GM23338 (cell line): ENCODE results near the gene KDM4F. TPM values are rescaled to one million over a fixed set of nuclear protein-coding genes. Genes with fewer than 3 reads are reported as not detected.

Source experiments
- ATAC-seq: fragments of 200-7000 bp; cut with Tn5 transposase; 3 replicates; pipeline ENCODE4 v1.9.1; 2020
- DNase-seq: peaks from one replicate; pipeline ENCODE4 v3.0.0-alpha.2; 2015; ENCODE audit warnings: low spot score
- H2AFZ ChIP-seq: fragments of 200-600 bp; sonication (generic); 2 replicates; pipeline ENCODE4 v1.8.0; 2016; ENCODE audit warnings: antibody characterized with exemption, mild to moderate bottlenecking, moderate library complexity
- H3F3A ChIP-seq: fragments of 200-600 bp; sonication (generic); replicated peaks from 2 replicates; pipeline ENCODE4 v1.8.0; 2017; ENCODE audit warnings: antibody characterized with exemption, mixed run types, low read depth
- H3K27ac ChIP-seq: fragments of 200-600 bp; sonication (generic); 2 replicates; pipeline ENCODE4 v1.6.1; 2016; ENCODE audit warnings: low read depth
- H3K27me3 ChIP-seq: fragments of 200-600 bp; sonication (generic); 2 replicates; pipeline ENCODE4 v1.8.0; 2016; ENCODE audit warnings: mild to moderate bottlenecking, mixed run types, moderate library complexity; ENCODE audit not compliant: insufficient read depth
- H3K36me3 ChIP-seq: fragments of 200-600 bp; sonication (generic); 2 replicates; pipeline ENCODE4 v1.8.0; 2016; ENCODE audit warnings: mild to moderate bottlenecking; ENCODE audit not compliant: insufficient read depth
- H3K4me1 ChIP-seq: fragments of 200-600 bp; sonication (generic); 2 replicates; pipeline ENCODE4 v1.8.0; 2016; ENCODE audit warnings: mild to moderate bottlenecking, moderate library complexity; ENCODE audit not compliant: insufficient read depth
- H3K4me2 ChIP-seq: fragments of 200-600 bp; sonication (generic); 2 replicates; pipeline ENCODE4 v1.7.1; 2017; ENCODE audit warnings: mixed run types
- H3K4me3 ChIP-seq: fragments of 200-600 bp; sonication (generic); 2 replicates; pipeline ENCODE4 v1.6.1; 2016; ENCODE audit warnings: mixed run types
- H3K79me2 ChIP-seq: fragments of 200-600 bp; sonication (generic); replicated peaks from 2 replicates; pipeline ENCODE4 v1.8.0; 2017; ENCODE audit warnings: mild to moderate bottlenecking; ENCODE audit not compliant: insufficient read depth
- H3K9me2 ChIP-seq: fragments of 200-600 bp; sonication (generic); 2 replicates; pipeline ENCODE4 v1.8.0; 2017; ENCODE audit not compliant: insufficient read depth
- H4K20me1 ChIP-seq: fragments of 200-600 bp; sonication (generic); replicated peaks from 2 replicates; pipeline ENCODE4 v1.8.0; 2017; ENCODE audit warnings: mild to moderate bottlenecking; ENCODE audit not compliant: insufficient read depth
- H3K27ac Mint-ChIP-seq: 2 replicates; pipeline ENCODE4 v1.8.0; 2020; ENCODE audit warnings: inconsistent platforms, mild to moderate bottlenecking, moderate library complexity, mixed read lengths
- H3K27me3 Mint-ChIP-seq: 3 replicates; pipeline ENCODE4 v1.8.0; 2022; ENCODE audit warnings: low read depth, mild to moderate bottlenecking, moderate library complexity, mixed read lengths, inconsistent platforms; ENCODE audit not compliant: insufficient read depth, poor library complexity
- H3K36me3 Mint-ChIP-seq: 3 replicates; pipeline ENCODE4 v1.8.0; 2021; ENCODE audit warnings: low read depth, mild to moderate bottlenecking, inconsistent platforms, moderate library complexity, mixed read lengths
- H3K4me1 Mint-ChIP-seq: 3 replicates; pipeline ENCODE4 v1.8.0; 2020; ENCODE audit warnings: mild to moderate bottlenecking, inconsistent platforms, mixed read lengths
- H3K4me3 Mint-ChIP-seq: 3 replicates; pipeline ENCODE4 v1.8.0; 2021; ENCODE audit warnings: moderate library complexity, mild to moderate bottlenecking, inconsistent platforms, mixed read lengths
- H3K9me3 Mint-ChIP-seq: 3 replicates; pipeline ENCODE4 v1.8.0; 2020; ENCODE audit warnings: moderate library complexity, mild to moderate bottlenecking, inconsistent platforms, mixed read lengths
- CREB1 ChIP-seq: fragments of 250-450 bp; sonication (Bioruptor Pico); IDR thresholded peaks from 2 replicates; pipeline ENCODE4 v1.5.0; 2020; ENCODE audit warnings: low read depth, mild to moderate bottlenecking, moderate library complexity
- ETS1 ChIP-seq: IDR thresholded peaks from 2 replicates; pipeline ENCODE4 v1.6.1; 2016; ENCODE audit warnings: antibody characterized with exemption
- EZH2 ChIP-seq: fragments of 200-600 bp; sonication (generic); IDR thresholded peaks from one replicate; pipeline ENCODE4 v1.8.0; 2017; ENCODE audit warnings: antibody characterized with exemption, mild to moderate bottlenecking, low read depth; ENCODE audit not compliant: unreplicated experiment
- EZH2phosphoT487 ChIP-seq: fragments of 200-600 bp; sonication (generic); IDR thresholded peaks from one replicate; pipeline ENCODE4 v1.8.1; 2018; ENCODE audit warnings: antibody characterized with exemption; ENCODE audit not compliant: unreplicated experiment
- JUNB ChIP-seq: IDR thresholded peaks from one replicate; pipeline ENCODE4 v1.6.1; 2016; ENCODE audit warnings: antibody characterized with exemption; ENCODE audit not compliant: unreplicated experiment
- NANOG ChIP-seq: IDR thresholded peaks from 2 replicates; pipeline ENCODE4 v1.6.1; 2016; ENCODE audit warnings: antibody characterized with exemption, borderline replicate concordance
- POLR2AphosphoS5 ChIP-seq: IDR thresholded peaks from 2 replicates; pipeline ENCODE4 v1.6.1; 2016; ENCODE audit warnings: antibody characterized with exemption, low read depth
- REST ChIP-seq: IDR thresholded peaks from one replicate; pipeline ENCODE4 v1.6.1; 2018; ENCODE audit warnings: antibody characterized with exemption; ENCODE audit not compliant: unreplicated experiment
- STAT1 ChIP-seq: IDR thresholded peaks from one replicate; pipeline ENCODE4 v1.6.1; 2016; ENCODE audit warnings: antibody characterized with exemption; ENCODE audit not compliant: unreplicated experiment
- ZNF114 ChIP-seq: fragments of 250-450 bp; sonication (Bioruptor Pico); IDR thresholded peaks from 2 replicates; pipeline ENCODE4 v1.5.0; 2020; ENCODE audit warnings: mild to moderate bottlenecking, moderate library complexity
- ZNF331 ChIP-seq: fragments of 250-450 bp; sonication (Bioruptor Pico); IDR thresholded peaks from 2 replicates; pipeline ENCODE4 v1.5.0; 2020; ENCODE audit warnings: low read depth, mild to moderate bottlenecking, moderate library complexity
- ZNF462 ChIP-seq: fragments of 250-450 bp; sonication (Bioruptor Pico); IDR thresholded peaks from 2 replicates; pipeline ENCODE4 v1.5.0; 2020; ENCODE audit warnings: mild to moderate bottlenecking, moderate library complexity
- polyA plus RNA-seq: library from polyadenylated mRNA; unstranded; fragments of >200 nt; fragmentation: Nextera tagmentation; extraction: Ambion mirVana; gene quantifications from 2 replicates; pipeline ENCODE4 v1.2.1, GENCODE V29; 2016
- total RNA-seq: library from RNA; depleted of rRNA; stranded (reverse); fragments of >200 nt; shearing (Covaris generic); gene quantifications from 2 replicates; pipeline ENCODE4 v1.2.3, GENCODE V29; 2014
- TF ChIP-seq, protein P1 (sequence below), 2 experiments: fragments of 200-600 bp in 1 of 2; sonication (generic) in 1 of 2; conservative IDR thresholded peaks; 2 replicates each; pipeline versions ENCODE4 v1.5.1 to v1.6.1; 2016 to 2017; ENCODE audit warnings: antibody characterized with exemption in 2 of 2, low read depth in 2 of 2, mild to moderate bottlenecking in 2 of 2, moderate library complexity in 1 of 2

The KDM4F gene
- total and polyA plus RNA-seq, 2 experiments from 2014 or later: not detected

GRCh38 chr11:95042906-95043305 lies 6.3 kb upstream of the KDM4F start (continued):
- TF ChIP-seq ZNF462: no peak

DNA sequence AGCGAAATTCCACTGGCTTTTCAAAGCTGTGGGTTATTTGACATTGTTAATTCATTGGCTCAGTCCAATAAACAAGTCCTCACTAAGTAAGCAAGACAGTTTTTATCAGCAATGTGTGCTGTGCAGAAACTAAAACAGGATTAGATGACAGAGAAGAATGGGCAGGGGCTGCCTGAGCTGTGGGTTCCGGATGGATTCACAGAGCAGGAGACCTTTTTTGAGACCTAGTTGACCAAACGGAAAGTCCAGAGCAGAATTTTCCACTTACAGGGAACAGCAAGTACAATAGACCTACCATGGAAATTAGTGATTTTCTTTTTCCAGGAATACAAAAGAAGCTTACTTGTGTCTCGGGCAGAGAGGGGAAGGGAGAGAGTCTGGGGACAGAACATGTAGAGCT lies 5.2 kb upstream of the KDM4F start:
- no peaks in the 10 kb centered on the region for H3K27me3 ChIP-seq
- H3K36me3 ChIP-seq: no peaks in the 10 kb centered on the region
- H3K36me3 Mint-ChIP-seq: no peaks in the 10 kb centered on the region
- no peak overlapping the region for H3K27ac Mint-ChIP-seq
- no peaks in the 10 kb centered on the region for H3K79me2 ChIP-seq
- no peak overlapping the region for H3K27ac ChIP-seq
- ATAC-seq (no peak), DNase-seq (no peak)
- H3K4me3 ChIP-seq: no peak overlapping the region
- no peaks in the 10 kb centered on the region for H3F3A ChIP-seq
- H2AFZ ChIP-seq: no peak overlapping the region
- no peaks in the 10 kb centered on the region for H3K27me3 Mint-ChIP-seq
- no peaks in the 10 kb centered on the region for H4K20me1 ChIP-seq
- H3K4me3 Mint-ChIP-seq: no peak overlapping the region
- no peaks in the 10 kb centered on the region for H3K9me3 Mint-ChIP-seq
- H3K4me1 Mint-ChIP-seq: no peaks in the 10 kb centered on the region
- H3K9me2 ChIP-seq: 0 out of 2 replicates have a peak, but pooled peaks cover 2% of the 10 kb centered on the region
- H3K4me1 ChIP-seq: no peaks in the 10 kb centered on the region
- no peak overlapping the region for H3K4me2 ChIP-seq
- no peak for TF ChIP-seq CREB1 (CRISPR knock-in tag)
- no peak for TF ChIP-seq EZH2
- no peak for TF ChIP-seq REST
- no peak for TF ChIP-seq NANOG
- TF ChIP-seq STAT1: no peak
- TF ChIP-seq, protein P1, sequence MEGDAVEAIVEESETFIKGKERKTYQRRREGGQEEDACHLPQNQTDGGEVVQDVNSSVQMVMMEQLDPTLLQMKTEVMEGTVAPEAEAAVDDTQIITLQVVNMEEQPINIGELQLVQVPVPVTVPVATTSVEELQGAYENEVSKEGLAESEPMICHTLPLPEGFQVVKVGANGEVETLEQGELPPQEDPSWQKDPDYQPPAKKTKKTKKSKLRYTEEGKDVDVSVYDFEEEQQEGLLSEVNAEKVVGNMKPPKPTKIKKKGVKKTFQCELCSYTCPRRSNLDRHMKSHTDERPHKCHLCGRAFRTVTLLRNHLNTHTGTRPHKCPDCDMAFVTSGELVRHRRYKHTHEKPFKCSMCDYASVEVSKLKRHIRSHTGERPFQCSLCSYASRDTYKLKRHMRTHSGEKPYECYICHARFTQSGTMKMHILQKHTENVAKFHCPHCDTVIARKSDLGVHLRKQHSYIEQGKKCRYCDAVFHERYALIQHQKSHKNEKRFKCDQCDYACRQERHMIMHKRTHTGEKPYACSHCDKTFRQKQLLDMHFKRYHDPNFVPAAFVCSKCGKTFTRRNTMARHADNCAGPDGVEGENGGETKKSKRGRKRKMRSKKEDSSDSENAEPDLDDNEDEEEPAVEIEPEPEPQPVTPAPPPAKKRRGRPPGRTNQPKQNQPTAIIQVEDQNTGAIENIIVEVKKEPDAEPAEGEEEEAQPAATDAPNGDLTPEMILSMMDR (conservative IDR thresholded peaks at IDR 0.05; ENCODE audit: low read depth in 2 of 2): no peak
- no peak for TF ChIP-seq JUNB
- no peak for TF ChIP-seq POLR2AphosphoS5
- no peak for TF ChIP-seq ETS1
- TF ChIP-seq ZNF114 (CRISPR knock-in tag): no peak
- no peak for TF ChIP-seq ZNF331 (CRISPR knock-in tag)
- TF ChIP-seq EZH2phosphoT487: no peak
